ENCODE results near the gene ADRM1.
A peak's percentile ranks its signal among the peaks of the same experiment; 100 is the strongest.

- TF ChIP-seq CTCF (conservative IDR thresholded peaks at IDR 0.05): peak; percentile 74
- no peak for TF ChIP-seq ZFX (IDR thresholded peaks at IDR 0.05)
These were observed 940 bp upstream of the ADRM1 start for GRCh38 chr20:62301773-62302340.
